ENCODE data around the gene DNER.
"Not testable (repeated sequence)": the region's sequence is repeated elsewhere in the genome, so short reads cannot be mapped to it uniquely, and the experiment has no call there.

Gene DNER

DNA sequence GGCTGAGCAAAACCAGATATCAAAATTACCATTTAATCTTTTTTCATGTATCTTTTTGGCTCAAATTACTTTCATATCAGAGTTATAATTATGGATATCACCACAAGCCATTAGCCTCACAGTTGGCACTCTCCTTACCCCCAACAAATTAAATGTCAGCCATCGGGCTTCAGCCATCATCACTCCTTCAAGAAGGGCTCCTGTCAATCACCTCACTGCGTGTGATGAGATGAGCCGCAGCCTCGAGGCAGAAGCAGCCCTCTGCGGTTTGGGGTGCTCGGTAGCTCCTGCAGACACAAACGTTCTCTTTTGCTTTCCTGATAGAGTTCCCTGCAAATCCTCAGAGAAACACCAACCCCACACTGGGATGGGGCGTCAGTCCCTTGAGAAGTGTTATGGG, 94.1 kb downstream of the DNER start:
- no peak for DNase-seq

DNA sequence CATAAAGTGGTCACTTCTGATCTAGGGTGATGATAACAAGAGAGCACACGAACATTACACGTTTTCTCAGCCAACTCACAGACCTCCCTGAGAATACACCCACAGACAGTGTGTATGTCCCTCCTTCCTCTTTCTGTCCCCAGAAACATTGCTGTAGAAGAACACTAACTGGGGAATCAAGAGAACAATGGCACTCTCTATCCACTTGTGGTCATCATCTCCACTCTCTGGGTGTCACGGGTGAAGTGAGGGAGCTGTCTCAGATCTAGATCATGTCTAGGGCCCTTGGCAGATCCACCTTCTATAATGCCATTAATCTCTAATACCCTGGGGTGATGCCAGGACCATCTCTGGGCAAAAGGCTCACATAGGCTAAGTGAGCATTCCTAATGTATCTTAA, 97.9 kb downstream of the DNER start:
- no peak for DNase-seq

DNA sequence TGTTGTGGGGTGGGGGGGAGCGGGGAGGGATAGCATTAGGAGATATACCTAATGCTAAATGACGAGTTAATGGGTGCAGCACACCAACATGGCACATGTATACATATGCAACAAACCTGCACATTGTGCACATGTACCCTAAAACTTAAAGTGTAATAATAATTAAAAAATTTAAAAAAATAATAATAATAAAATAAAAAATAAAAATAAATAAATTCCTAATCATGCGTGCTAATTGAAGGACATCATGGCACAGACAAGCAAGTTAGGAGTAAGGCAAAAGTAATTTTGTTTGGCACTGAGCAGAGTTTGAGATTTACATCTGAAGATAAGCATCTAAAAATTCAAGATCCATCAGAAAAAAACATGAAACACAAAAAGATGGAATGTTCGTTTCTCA, 100.3 kb downstream of the DNER start:
- DNase-seq, result not testable (repeated sequence)

DNA sequence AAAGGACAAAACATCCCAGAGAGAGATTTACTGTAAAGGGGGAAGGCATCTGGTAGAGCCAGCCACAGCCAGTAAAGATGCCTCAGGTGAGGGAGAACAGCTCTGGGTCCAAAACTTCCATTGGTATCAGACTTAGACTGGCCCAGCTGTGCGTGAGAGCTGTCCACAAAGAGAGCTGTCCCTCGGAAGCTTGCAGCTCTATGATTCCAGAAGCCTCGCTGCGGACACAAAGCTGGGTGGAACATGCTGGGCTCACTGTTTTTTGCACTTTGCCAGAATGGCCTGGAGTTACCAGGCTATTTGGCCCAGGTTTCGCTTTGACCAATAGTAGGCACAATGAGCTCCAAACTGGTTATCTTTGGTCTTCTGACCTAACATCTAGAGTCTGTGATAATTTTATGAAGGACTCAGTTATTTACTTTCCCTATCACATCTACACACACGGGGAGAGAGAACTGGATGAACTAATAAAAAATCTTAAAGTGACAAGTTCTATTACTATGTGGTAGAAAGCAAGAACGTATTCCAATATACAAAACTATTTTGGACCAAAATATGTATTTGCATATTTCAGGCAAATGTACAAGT, 101.9 kb downstream of the DNER start:
- DNase-seq, result no peak

- no peak for DNase-seq
Observed at GRCh38 chr2:229611360-229611759, 103.0 kb downstream of the DNER start.

- DNase-seq, result no peak
Observed at GRCh38 chr2:229610872-229611271, 103.5 kb downstream of the DNER start.

DNA sequence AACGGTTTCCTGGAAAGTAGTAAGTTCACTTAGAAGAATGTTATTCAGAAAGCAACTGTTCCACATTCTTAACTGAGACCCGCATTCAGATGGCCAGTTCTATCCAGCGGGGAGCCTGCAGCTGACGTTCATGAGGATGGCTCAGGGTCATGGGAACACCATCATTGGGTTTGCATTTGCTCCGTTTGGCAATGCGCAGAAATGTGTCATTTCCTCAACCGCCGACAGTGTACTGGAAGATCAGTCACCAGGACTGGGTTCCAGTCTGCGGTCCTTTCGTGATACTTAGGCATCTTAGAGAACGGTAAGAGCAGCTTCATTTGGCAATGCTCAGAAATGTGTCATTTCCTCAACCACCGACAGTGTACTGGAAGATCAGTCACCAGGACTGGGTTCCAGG, 104.0 kb downstream of the DNER start:
- DNase-seq, result no peak

- no peak for DNase-seq
Observed at GRCh38 chr2:229601936-229602335, 112.4 kb downstream of the DNER start.

DNA sequence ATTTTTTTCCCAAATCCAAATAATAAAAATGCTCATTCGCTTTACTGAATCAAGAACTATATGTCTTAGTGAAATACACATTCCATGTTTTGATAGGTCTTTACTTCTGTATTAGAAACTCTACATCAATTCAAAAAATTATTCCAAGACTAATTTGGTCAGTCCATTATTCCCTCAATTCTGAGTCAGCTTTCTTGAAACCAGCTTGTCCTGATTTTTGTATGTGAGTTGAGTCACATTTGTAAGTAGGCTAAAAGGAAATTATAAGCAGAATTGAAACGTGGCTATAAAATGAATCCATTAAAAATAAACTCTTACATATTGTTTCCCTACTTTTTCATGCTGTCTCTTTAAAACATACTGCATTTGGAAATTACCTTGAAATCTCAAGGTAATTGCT, 113.0 kb downstream of the DNER start:
- DNase-seq, result no peak

GRCh38 chr2:229598227-229598626, 116.1 kb downstream of the DNER start:
- DNase-seq, result no peak

DNA sequence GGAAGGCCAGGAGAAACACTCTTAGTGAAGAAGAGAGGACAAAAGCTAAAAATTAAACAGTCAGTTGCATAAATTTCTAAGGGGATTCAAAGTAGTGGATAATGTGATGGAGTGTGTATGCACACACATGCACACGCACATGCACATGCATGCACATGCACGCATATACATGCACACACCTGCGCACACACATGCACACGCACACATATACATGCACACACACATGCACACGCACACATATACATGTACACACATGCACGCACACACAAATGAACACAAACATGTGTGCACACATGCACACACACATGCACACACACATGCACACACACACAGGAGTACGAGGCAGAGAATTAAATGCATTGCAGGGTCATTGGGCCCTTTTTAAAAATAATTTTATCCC, 117.6 kb downstream of the DNER start:
- no peak for DNase-seq

DNA sequence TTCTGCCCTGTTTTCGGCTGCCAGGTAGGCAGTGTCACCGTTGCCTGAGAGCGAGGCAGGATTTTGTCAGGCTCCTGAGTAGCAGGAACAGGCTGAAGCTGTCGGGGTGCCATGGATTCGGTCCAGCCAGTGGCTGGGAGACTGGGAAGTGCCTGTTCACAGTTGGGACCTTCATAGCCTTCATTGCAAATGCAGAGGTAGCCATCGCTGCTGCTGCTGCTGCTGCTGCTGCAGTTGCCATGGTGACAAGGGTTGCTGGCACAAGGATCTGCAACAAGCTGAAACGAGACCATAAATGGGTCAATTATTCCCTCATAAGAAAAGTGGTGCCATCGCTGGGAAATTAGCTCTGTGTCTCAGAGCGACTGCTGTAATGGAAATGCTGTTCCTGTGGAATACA, 122.7 kb downstream of the DNER start:
- DNase-seq, result no peak

DNA sequence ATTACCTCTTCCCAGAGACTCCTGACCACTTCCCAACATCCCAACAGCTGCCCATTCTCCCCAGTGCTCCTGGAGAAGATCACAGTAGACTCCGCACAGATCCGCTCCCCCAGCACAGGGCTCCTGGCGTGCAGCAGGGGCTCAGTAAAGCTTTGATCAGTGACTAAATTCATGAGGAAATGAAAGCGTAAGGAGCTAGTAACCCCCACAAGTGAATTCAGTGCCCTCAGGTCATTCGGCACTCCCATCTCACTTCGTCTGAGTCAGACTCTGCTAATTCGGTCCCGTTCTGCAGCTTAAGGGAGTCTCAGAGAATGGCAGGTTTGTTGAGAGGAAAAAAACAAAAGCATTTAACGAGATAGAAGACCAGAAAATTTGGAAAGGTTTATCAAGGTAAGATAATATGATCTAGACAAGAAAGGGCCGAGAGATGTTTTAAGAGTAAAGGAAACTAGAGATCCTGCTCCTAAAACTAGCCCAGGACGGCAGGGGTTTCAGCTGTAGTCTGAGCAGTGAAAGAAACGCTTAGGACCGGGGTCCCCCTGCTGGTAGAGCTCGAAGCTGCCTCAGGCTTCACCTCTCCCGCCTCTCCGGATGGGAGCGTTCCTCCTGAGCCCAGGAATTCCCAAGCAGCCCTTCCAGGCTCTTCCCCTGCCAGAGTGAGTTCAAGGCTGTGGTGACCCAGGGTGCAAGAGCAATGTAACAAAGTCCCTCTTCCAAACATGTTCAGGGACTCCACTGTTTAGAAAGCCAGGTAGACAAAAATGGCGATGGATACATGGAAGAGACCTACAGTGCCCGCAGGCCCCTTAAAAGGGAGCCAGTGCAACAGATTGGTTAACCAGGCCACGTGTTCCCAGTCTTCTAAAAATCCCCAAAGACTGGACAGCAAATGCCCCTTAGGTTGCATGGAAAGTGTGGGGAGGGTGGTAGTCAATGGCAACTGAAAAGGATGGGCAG, 127.3 kb downstream of the DNER start:
- DNase-seq, result peak; percentile 16

GRCh38 chr2:229586012-229586411, 128.3 kb downstream of the DNER start:
- no peak for DNase-seq

GRCh38 chr2:229582151-229582550, 132.2 kb downstream of the DNER start:
- DNase-seq, result no peak

- no peak for DNase-seq
Observed at GRCh38 chr2:229578052-229578846, 136.1 kb downstream of the DNER start.

GRCh38 chr2:229575569-229576315, 138.6 kb downstream of the DNER start:
- DNase-seq, result no peak

DNA sequence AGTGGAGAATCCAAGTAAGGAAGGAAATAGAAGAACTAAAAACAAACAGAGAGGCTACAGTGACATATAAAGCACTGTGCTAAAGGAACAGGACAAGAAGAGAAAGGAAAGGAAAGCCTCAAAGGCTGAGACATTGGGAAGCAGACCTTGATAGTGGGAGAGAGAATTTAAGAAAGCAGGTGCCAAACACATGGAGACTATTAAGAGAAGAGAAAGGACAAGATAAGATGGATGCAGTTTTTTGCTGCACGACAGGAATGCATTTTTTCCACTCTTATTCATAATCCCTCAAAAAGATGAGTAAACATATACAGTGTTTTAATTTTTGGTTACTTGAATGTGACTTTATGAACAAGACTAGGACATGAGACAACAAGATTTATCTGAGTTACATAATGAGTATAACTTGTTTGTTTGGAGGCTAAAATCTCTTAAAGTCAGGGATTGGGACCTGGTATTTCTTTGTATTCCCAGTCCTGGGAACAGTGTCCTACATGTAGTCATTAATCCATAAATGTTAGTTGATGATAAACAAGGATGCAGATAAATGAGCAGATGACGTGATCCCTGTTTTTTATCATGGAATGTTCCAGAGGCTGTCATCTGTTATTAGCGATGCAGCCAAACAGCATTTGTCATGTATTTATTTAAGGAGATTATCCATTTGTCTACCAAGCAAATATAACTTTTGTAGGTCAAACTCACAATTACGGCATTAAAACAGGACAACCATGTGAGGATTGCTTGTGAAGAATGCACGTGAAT, 141.7 kb downstream of the DNER start:
- no peak for DNase-seq

DNA sequence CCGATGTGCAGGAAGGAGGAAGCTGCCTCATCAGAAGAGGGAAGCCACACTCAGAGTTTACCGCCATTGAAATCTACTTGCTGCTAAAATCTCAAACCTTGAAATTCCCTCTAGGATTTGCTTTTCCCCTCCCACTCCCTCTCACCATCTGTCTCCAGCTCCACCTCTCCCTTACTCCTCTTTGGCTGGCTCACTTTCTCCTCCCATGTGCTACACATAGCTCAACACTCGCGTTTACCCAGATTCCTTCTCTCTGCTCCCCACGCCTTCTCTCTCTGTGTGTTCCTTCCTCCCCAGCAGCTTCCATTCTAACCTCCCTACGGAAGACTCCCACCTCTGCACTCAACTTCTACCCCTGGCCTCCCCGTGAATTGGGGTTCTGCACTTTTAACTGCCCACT, 143.1 kb downstream of the DNER start:
- no peak for DNase-seq

- DNase-seq, result no peak
Observed at GRCh38 chr2:229566370-229566769, 148.0 kb downstream of the DNER start.

GRCh38 chr2:229564300-229564907, 150.0 kb downstream of the DNER start:
- no peak for DNase-seq

DNA sequence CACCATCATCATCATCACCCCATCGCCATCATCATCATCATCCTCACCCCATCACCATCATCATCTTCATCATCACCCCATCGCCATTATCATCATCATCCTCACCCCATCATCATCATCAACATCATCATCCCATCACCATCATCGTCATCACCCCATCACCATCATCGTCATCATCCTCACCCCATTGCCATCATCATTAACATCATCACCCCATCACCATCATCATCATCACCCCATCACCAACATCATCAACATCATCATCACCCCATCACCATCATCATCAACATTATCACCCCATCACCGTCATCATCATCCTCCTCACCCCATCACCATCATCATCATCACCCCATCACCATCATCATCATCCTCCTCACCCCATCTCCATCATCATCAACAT, 151.0 kb downstream of the DNER start:
- DNase-seq, result no peak

All from stimulated activated CD4-positive, alpha-beta T cell treated with anti-CD3 and anti-CD28 coated beads, Interleukin-4, amount 100 ng/mL, for 24 hours (primary cell).